GM21737 (cell line): ENCODE results near the gene KIAA1958.
"Not testable (repeated sequence)": the region's sequence is repeated elsewhere in the genome, so short reads cannot be mapped to it uniquely, and the experiment has no call there.

ENCODE experiments used
- ATAC-seq: cut with Tn5 transposase; IDR thresholded peaks from one replicate; pipeline ENCODE4 v1.9.1; 2021; ENCODE audit warnings: mild to moderate bottlenecking, moderate library complexity; ENCODE audit not compliant: unreplicated experiment

The KIAA1958 gene

GRCh38 chr9:112631313-112632070 lies 144.9 kb downstream of the KIAA1958 start:
- no peak for ATAC-seq

DNA sequence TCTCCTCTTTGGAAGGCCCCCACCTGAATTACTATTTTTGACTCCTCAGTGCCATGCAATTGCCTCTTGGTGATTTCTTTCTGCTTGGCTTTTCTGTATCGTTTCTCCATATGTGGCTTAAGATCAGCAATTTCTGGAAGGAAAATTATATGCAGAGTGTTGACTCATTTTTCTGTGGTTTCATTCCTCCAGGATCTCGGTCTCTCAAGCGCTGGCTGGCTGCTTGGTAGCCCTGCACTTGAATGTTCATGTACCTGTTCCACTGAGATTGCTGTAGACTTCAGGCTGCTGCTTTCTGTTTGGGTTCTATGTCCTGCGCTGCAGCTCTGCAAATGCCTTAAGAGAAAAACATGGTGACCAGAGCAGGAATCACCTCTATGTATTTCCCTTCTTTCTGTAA lies 153.7 kb downstream of the KIAA1958 start:
- no peak for ATAC-seq

GRCh38 chr9:112642126-112642525 lies 155.5 kb downstream of the KIAA1958 start:
- no peak for ATAC-seq

GRCh38 chr9:112647596-112647995 lies 161.0 kb downstream of the KIAA1958 start:
- no peak for ATAC-seq

DNA sequence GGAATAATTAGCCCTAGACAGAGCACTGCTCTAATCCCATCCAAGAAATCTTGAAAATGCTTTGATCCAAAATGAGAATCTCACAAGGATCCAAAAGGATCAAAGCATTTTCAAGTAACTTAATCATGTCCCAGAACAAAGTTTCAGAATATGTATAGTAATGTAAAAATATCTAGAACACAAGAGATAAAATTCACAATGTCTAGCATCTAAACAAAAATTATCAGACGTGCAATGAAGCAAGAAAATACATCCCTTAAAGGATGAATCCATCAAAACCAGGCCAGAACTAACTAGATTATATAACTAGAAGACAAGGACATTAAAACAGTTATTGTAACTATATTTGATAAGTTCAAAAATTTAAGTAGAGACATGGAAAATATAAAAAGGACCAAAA lies 162.0 kb downstream of the KIAA1958 start:
- ATAC-seq, result no peak

DNA sequence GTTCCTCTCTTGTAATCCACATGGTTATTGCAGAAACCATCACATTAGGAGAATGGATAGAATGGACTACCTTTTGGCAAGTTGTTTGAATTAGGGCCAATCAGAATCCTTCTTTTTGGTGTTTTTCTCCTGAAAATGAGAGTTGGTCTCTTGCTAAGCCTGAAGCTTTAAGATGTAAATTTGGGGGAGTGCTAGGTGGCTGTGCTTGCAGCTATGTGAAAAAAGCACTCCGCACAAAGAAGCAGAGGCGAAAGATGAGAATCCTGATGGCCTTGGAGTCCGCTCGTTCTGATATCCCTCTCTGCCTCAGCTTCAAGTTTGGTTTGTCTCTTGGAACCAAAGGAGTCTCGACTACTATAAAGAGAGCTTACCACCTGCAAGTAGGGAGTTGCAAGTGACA lies 167.7 kb downstream of the KIAA1958 start:
- ATAC-seq, result no peak

GRCh38 chr9:112655668-112656067 lies 169.0 kb downstream of the KIAA1958 start:
- ATAC-seq, result no peak

DNA sequence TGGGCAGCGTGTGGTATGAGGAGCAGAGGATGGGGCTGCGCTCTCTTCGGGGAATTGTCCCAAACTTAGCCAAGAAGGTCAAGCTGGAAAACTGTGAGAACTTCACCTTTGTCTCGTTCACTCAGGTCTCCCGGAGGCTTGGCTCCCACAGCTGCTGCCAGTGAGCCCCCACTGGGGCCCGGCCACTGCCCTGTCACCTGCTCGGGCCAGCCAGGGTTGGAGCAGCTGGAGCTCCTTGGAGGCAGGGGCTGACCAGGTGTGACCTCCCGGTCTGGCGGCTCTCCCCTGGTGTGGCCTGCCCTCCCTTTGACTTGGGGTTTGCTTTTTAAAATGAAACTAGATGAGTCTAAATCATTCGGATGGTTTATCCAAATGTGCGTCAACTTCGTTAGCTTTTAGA lies 173.3 kb downstream of the KIAA1958 start:
- no peak for ATAC-seq

DNA sequence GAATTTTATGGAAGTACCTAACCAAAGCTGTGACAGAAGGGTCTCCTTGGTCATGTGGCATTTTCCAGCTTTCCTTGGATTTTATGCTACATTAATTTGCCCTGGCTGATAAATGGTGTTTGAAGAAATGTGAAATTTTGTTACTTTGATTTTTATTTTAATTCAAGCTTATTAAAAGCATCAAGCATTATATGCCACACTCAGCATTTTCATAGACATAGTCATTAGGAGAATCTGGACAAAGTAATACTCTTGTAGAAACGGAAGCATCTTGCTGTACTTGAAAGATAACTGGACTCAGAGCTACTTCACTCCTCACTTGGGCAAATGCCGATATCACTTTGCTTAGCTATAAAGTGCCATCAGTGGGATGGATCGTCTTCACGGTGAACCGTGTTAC lies 177.1 kb downstream of the KIAA1958 start:
- no peak for ATAC-seq

- ATAC-seq, result no peak
Measured at GRCh38 chr9:112664531-112664930, 177.9 kb downstream of the KIAA1958 start.

- no peak for ATAC-seq
Measured at GRCh38 chr9:112665347-112665746, 178.7 kb downstream of the KIAA1958 start.

DNA sequence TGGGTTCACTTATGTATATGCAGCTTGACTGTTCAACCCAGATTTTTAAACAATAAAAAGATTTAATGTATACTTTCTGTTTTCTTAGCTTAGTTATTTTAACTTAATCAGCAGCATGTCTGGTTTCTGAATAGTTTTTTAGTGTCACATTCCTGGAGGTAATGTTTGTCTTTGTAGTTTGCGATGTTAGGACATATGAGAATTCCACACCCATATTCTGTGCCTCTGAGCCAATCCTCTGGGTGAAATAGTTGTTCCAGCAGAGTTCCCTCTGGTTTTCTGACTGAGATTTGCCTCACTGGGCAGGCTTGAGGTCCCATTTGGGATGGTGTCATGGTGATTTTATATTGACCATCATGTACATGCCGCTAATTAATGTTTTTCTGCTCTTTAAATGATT lies 182.7 kb downstream of the KIAA1958 start:
- no peak for ATAC-seq

- no peak for ATAC-seq
Measured at GRCh38 chr9:112670991-112671625, 184.5 kb downstream of the KIAA1958 start.

DNA sequence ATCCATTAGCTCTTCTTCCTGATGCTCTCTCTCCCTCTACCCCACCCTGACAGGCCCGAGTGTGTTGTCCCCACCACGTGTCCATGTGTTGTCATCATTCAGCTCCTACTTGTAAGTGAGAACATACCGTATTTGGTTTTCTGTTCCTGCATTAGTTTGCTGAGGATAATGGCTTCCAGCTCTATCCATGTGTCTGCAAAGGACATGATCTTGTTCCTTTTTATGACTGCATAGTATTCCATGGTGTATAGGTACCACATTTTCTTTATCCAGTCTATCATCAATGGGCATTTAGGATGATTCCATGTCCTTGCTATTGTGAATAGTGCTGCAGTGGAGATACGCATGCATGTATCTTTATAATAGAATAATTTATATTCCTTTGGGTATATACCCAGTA lies 186.6 kb downstream of the KIAA1958 start:
- not testable (repeated sequence) for ATAC-seq

DNA sequence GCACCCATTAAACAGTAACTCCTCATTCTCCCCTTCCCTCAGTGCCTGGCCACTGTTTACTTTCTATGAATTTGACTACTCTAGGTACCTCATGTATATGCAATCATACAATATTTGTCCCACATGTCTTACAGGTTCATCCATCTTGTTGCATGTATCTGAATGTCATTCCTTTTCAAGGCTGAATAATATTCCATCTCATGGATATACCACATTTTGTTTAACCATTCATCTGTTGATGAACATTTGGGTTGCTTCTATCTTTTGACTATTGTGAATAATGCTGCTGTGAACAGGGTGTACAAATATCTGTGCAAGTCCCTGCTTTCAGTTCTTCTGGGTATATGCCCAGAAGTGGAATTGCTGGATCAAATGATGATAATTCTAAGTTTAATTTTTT lies 190.4 kb downstream of the KIAA1958 start:
- ATAC-seq, result no peak

DNA sequence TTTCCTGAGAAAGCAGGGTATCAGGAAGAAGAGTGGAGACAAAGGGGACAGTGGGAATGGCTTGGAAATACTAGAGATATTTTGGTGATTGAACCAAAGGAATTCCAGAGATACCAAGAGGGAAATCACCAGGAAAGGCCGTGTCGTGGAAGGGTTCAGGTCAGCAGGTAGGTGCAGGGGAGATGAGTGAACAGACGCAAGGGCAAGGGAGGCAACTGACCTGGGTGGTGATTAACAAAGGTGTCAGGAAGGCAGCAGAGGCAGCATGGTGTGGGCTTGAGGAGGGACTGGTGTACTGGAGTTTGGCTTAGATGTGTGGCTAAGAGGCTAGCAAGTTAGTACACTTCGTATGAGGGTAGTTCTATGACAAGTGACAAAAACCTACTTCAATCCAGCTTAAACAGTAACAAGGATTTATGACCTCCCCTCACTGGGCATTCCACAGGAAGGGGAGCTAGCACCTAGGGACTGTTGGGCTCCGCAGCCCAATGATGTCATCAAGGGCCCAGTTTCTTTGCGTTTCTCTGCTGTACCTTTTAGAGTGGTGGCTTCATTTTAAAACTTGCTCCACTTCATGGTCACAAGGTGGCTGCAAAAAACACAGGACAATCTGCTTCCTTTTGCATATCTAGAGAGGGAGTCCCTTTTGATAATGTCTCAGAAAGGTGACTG lies 194.2 kb downstream of the KIAA1958 start:
- ATAC-seq, result no peak

DNA sequence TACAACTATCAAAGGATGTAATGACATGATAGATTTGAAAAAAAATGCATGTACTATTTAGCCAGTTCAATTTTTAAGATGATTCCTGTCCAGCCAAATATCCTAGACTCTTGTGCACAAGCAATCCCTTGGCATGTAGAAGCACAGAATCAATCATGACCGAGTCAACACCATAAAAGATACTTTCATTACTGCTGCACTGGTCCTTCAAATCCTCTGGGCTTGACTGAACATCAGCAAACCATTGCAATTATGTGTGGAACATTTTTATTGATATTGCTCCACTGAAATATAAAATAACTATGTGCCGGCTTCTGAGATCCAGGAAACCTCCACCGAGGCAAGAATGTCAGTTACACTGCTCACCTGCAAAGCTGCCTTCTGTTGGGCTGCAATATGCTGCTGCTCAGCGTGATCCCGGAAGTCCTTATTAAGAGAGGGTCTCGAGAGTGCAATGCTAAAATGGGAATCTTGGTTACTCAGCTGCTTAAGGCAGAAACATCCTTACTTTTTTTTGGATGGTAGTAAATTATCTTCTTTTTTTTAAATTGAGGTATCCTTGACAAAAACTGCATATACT lies 202.6 kb downstream of the KIAA1958 start:
- no peak for ATAC-seq

- ATAC-seq, result no peak
Measured at GRCh38 chr9:112694706-112695555, 208.3 kb downstream of the KIAA1958 start.

DNA sequence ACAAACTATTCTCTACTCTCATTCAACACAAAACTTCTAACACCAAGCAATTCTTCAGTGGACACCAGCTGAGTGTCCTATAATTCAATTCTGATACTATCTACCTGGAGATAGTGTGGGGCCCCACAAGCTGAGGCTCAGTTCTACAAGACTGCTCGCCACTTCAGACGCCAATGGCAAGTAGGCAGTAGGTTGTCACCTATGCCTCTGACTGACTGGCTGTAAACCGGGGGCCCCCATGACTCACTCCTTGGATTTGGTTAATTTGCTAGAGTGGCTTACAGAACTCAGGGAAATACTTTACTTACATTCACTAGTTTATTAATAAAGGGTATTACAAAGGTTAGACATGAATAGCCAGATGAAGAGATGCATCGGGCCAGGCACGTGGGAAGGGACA lies 209.8 kb downstream of the KIAA1958 start:
- ATAC-seq, result no peak

DNA sequence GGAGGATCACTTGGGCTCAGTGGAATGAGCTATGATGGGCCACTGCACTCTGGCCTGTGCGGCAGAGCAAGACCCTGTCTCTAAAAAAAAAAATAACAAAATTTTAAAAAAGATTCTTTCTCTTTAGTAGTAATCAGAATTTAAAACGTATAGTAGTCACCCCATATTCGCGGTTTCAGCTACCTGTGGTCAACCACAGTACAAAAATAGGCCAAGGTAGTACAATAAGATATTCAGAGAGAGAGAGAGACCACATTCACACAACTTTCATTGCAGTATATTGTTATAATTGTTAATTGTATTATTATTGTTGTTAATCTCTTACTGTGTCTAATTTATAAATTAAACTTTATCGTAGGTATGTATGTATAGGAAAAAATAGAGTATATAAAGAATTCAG lies 212.6 kb downstream of the KIAA1958 start:
- ATAC-seq, result peak; percentile 62

DNA sequence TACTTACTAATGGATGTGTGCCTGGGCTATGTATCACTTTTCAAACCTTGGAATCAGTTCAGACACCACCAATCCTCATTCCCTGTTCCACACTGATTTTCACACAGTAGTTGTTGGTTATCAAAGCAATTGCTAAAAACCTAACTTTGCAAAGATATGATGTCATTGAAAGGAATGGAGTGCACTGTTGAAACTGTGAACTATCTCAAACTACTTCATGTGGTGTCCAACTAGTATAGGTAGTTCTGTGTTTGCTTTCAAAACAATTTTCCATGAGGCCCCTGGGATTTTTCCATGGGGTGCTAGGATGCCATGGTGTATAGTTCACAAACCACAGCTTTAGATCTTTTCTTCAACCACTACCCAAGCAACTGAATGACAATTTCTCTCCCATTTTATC lies 213.5 kb downstream of the KIAA1958 start:
- ATAC-seq, result no peak
